ENCODE measurements around the gene AHNAK2.
"Not testable (repeated sequence)": the region's sequence is repeated elsewhere in the genome, so short reads cannot be mapped to it uniquely, and the experiment has no call there.

The AHNAK2 gene

GRCh38 chr14:104924421-104925213, 53.6 kb downstream of the AHNAK2 start, which contains the start of gene PLD4:
Gene PLD4 (plus strand): TSS chr14:104924879. CDS start chr14:104927141, 2,262 bp downstream.
- TF ChIP-seq CTCF (IDR thresholded peaks at IDR 0.05; ENCODE audit: insufficient read depth, low read depth, low read length, missing control alignments) = no peak
- no peak within 1 kb of the TSS for H3K4me3 ChIP-seq (ENCODE audit: low read length)
- no peak for DNase-seq (ENCODE audit: low read depth)

- no peak for TF ChIP-seq CTCF (IDR thresholded peaks at IDR 0.05; ENCODE audit: insufficient read depth, low read depth, low read length, missing control alignments)
Measured at GRCh38 chr14:104923640-104924420, 54.3 kb downstream of the AHNAK2 start.

GRCh38 chr14:104919993-104920315, 58.2 kb downstream of the AHNAK2 start:
- no peak for DNase-seq (ENCODE audit: low read depth)
- no peak for TF ChIP-seq CTCF (IDR thresholded peaks at IDR 0.05; ENCODE audit: insufficient read depth, low read depth, low read length, missing control alignments)

More at GRCh38 chr14:104923640-104924420, 54.3 kb downstream of the AHNAK2 start:
- no peak for DNase-seq (ENCODE audit: low read depth)
- H3K4me3 ChIP-seq (ENCODE audit: low read length) = no peak overlapping the region

DNA sequence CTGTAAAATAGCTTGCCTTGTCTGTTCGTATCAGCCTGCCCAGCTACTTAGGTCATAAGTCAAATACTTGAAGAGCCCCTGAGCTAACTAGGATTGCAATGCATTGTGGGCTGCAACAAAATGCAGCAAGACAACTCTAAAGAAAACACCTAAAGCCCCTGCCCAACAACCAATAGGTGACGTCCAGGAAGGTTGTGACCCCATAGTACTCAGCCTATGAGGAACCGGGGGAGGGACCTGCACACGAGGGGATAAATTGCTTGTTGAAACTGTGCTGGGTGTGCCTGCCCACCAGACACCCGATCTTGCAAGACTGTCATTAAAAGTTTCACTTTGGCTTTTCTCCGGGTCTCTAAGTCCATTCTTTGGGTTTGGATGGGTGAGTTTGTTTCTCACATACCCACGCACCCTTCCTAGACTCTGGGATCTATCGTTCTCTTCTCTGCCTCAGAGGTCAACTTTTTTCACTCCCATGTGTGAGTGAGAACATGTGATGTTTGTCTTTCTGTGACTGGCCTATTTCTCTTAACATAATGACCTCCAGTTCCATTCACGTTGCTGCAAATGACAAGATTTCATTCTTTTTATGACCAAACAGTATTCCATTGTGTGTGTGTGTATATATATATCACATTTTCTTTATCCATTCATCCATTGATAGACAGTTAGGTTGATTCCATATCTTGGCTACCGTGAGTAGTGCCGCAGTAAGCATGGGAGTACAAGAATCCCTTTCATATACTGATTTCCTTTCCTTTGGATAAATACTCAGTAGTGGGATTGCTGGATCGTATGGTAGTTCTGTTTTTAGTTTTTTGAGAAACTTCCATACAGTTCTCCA, 58.8 kb downstream of the AHNAK2 start:
- H3K4me3 ChIP-seq (ENCODE audit: low read length); DNase-seq (ENCODE audit: low read depth): not testable (repeated sequence)

More at GRCh38 chr14:104919993-104920315, 58.2 kb downstream of the AHNAK2 start:
- no peak overlapping the region for H3K4me3 ChIP-seq (ENCODE audit: low read length)

GRCh38 chr14:104917993-104918392, 60.2 kb downstream of the AHNAK2 start:
- TF ChIP-seq CTCF (IDR thresholded peaks at IDR 0.05; ENCODE audit: insufficient read depth, low read depth, low read length, missing control alignments) = no peak
- H3K4me3 ChIP-seq (ENCODE audit: low read length) = no peak overlapping the region
- DNase-seq (ENCODE audit: low read depth) = no peak

GRCh38 chr14:104917116-104917515, 61.1 kb downstream of the AHNAK2 start:
- DNase-seq (ENCODE audit: low read depth) = no peak
- no peak for TF ChIP-seq CTCF (IDR thresholded peaks at IDR 0.05; ENCODE audit: insufficient read depth, low read depth, low read length, missing control alignments)
- no peak overlapping the region for H3K4me3 ChIP-seq (ENCODE audit: low read length)

GRCh38 chr14:104913435-104913834, 64.7 kb downstream of the AHNAK2 start:
- no peak for TF ChIP-seq CTCF (IDR thresholded peaks at IDR 0.05; ENCODE audit: insufficient read depth, low read depth, low read length, missing control alignments)
- no peak for DNase-seq (ENCODE audit: low read depth)
- H3K4me3 ChIP-seq (ENCODE audit: low read length) = no peak overlapping the region
